Sigmoid colon (tissue), 4 donors: ENCODE data around the gene KRT26.

Experiments
- CTCF ChIP-seq, 4 experiments: fragments of 450-650 bp in 3 of 4; fragments of 200-600 bp in 1 of 4; IDR thresholded peaks; one replicate each; pipeline ENCODE4 v1.5.1; 2016 to 2019; ENCODE audit warnings: antibody characterized with exemption in 4 of 4, mild to moderate bottlenecking in 3 of 4, moderate library complexity in 2 of 4
- EP300 ChIP-seq, 4 donors: sonication (generic); formaldehyde crosslinking; IDR thresholded peaks; one replicate each; pipeline ENCODE4 v1.6.1; 2017; ENCODE audit warnings: antibody characterized with exemption in 4 of 4
- POLR2A ChIP-seq, 2 donors: fragments of 450-650 bp; IDR thresholded peaks; one replicate each; pipeline ENCODE4 v1.6.1; 2016; ENCODE audit warnings: antibody characterized with exemption in 2 of 2, mild to moderate bottlenecking in 2 of 2, moderate library complexity in 2 of 2

GRCh38 chr17:40817103-40817682 is 45.2 kb upstream of the KRT26 start:
- TF ChIP-seq CTCF (IDR thresholded peaks at IDR 0.05), result no peak
- TF ChIP-seq POLR2A (IDR thresholded peaks at IDR 0.05), result no peak
- no peak for TF ChIP-seq EP300 (IDR thresholded peaks at IDR 0.05)
